ENCODE measurements around the gene NCAPG.

The NCAPG gene

GRCh38 chr4:17810260-17811077 is at the start of gene NCAPG, which contains the start of gene DCAF16:
Gene NCAPG, plus strand, starts transcription at chr4:17810979. Its CDS starts 99 bp downstream, at chr4:17811078.
Gene DCAF16, minus strand, starts transcription at chr4:17810757. Its CDS starts 6,616 bp downstream, at chr4:17804141.
- no peaks in the 10 kb centered on the region for H3K36me3 ChIP-seq (ENCODE audit: control insufficient read depth, insufficient read depth, low read length)
- H3K27ac ChIP-seq (ENCODE audit: low read depth, low read length) = peak within 1 kb of the TSS; percentile 95
- peak within 1 kb of the TSS; percentile 94 for H3K9ac ChIP-seq (ENCODE audit: low read length)
- H3K4me3 ChIP-seq (ENCODE audit: low read length) = peak within 1 kb of the TSS; percentile 98
- H3K27me3 ChIP-seq (ENCODE audit: control insufficient read depth, insufficient read depth, low read length) = no peaks in the 10 kb centered on the region
- H3K4me1 ChIP-seq (ENCODE audit: control insufficient read depth, insufficient read depth, low read length) = peaks cover 21% of the 10 kb centered on the region

GRCh38 chr4:17761062-17761461 is 49.7 kb upstream of the NCAPG start:
- H3K4me1 ChIP-seq (ENCODE audit: control insufficient read depth, insufficient read depth, low read length) = no peaks in the 10 kb centered on the region
- no peaks in the 10 kb centered on the region for H3K27me3 ChIP-seq (ENCODE audit: control insufficient read depth, insufficient read depth, low read length)
- H3K36me3 ChIP-seq (ENCODE audit: control insufficient read depth, insufficient read depth, low read length) = no peaks in the 10 kb centered on the region
- H3K9ac ChIP-seq (ENCODE audit: low read length) = no peak overlapping the region
- no peak overlapping the region for H3K4me3 ChIP-seq (ENCODE audit: low read length)
- H3K27ac ChIP-seq (ENCODE audit: low read depth, low read length) = no peak overlapping the region

- H3K36me3 ChIP-seq (ENCODE audit: control insufficient read depth, insufficient read depth, low read length) = no peaks in the 10 kb centered on the region
- no peaks in the 10 kb centered on the region for H3K27me3 ChIP-seq (ENCODE audit: control insufficient read depth, insufficient read depth, low read length)
- no peaks in the 10 kb centered on the region for H3K4me1 ChIP-seq (ENCODE audit: control insufficient read depth, insufficient read depth, low read length)
- H3K27ac ChIP-seq (ENCODE audit: low read depth, low read length) = no peak overlapping the region
- H3K9ac ChIP-seq (ENCODE audit: low read length) = no peak overlapping the region
- H3K4me3 ChIP-seq (ENCODE audit: low read length) = no peak overlapping the region
Measured at GRCh38 chr4:17762726-17763125, 48.1 kb upstream of the NCAPG start.

GRCh38 chr4:17763416-17763815 is 47.4 kb upstream of the NCAPG start:
- no peak overlapping the region for H3K27ac ChIP-seq (ENCODE audit: low read depth, low read length)
- H3K36me3 ChIP-seq (ENCODE audit: control insufficient read depth, insufficient read depth, low read length) = no peaks in the 10 kb centered on the region
- no peaks in the 10 kb centered on the region for H3K4me1 ChIP-seq (ENCODE audit: control insufficient read depth, insufficient read depth, low read length)
- no peak overlapping the region for H3K9ac ChIP-seq (ENCODE audit: low read length)
- no peaks in the 10 kb centered on the region for H3K27me3 ChIP-seq (ENCODE audit: control insufficient read depth, insufficient read depth, low read length)
- H3K4me3 ChIP-seq (ENCODE audit: low read length) = no peak overlapping the region

- H3K36me3 ChIP-seq (ENCODE audit: control insufficient read depth, insufficient read depth, low read length) = no peaks in the 10 kb centered on the region
- no peaks in the 10 kb centered on the region for H3K27me3 ChIP-seq (ENCODE audit: control insufficient read depth, insufficient read depth, low read length)
- no peaks in the 10 kb centered on the region for H3K4me1 ChIP-seq (ENCODE audit: control insufficient read depth, insufficient read depth, low read length)
- H3K4me3 ChIP-seq (ENCODE audit: low read length) = no peak overlapping the region
- no peak overlapping the region for H3K27ac ChIP-seq (ENCODE audit: low read depth, low read length)
- H3K9ac ChIP-seq (ENCODE audit: low read length) = no peak overlapping the region
Measured at GRCh38 chr4:17763931-17764330, 46.8 kb upstream of the NCAPG start.

GRCh38 chr4:17765514-17766286 is 45.1 kb upstream of the NCAPG start:
- H3K27me3 ChIP-seq (ENCODE audit: control insufficient read depth, insufficient read depth, low read length) = no peaks in the 10 kb centered on the region
- H3K4me3 ChIP-seq (ENCODE audit: low read length) = no peak overlapping the region
- H3K27ac ChIP-seq (ENCODE audit: low read depth, low read length) = no peak overlapping the region
- H3K4me1 ChIP-seq (ENCODE audit: control insufficient read depth, insufficient read depth, low read length) = no peaks in the 10 kb centered on the region
- no peak overlapping the region for H3K9ac ChIP-seq (ENCODE audit: low read length)
- H3K36me3 ChIP-seq (ENCODE audit: control insufficient read depth, insufficient read depth, low read length) = no peaks in the 10 kb centered on the region

- no peaks in the 10 kb centered on the region for H3K36me3 ChIP-seq (ENCODE audit: control insufficient read depth, insufficient read depth, low read length)
- no peak overlapping the region for H3K27ac ChIP-seq (ENCODE audit: low read depth, low read length)
- no peak overlapping the region for H3K4me3 ChIP-seq (ENCODE audit: low read length)
Measured at GRCh38 chr4:17766826-17767458, 43.8 kb upstream of the NCAPG start.

GRCh38 chr4:17769406-17770174 is 41.2 kb upstream of the NCAPG start:
- Histone ChIP-seq H3K36me3 (ENCODE audit: control insufficient read depth, insufficient read depth, low read length) (no peaks in the 10 kb centered on the region), H3K9ac (ENCODE audit: low read length) (no peak overlapping the region), H3K4me1 (ENCODE audit: control insufficient read depth, insufficient read depth, low read length) (no peaks in the 10 kb centered on the region), H3K4me3 (ENCODE audit: low read length) (no peak overlapping the region), H3K27me3 (ENCODE audit: control insufficient read depth, insufficient read depth, low read length) (no peaks in the 10 kb centered on the region), H3K27ac (ENCODE audit: low read depth, low read length) (no peak overlapping the region)

More at GRCh38 chr4:17766826-17767458, 43.8 kb upstream of the NCAPG start:
- Histone ChIP-seq H3K9ac (ENCODE audit: low read length) (no peak overlapping the region), H3K4me1 (ENCODE audit: control insufficient read depth, insufficient read depth, low read length) (no peaks in the 10 kb centered on the region), H3K27me3 (ENCODE audit: control insufficient read depth, insufficient read depth, low read length) (no peaks in the 10 kb centered on the region)

GRCh38 chr4:17770845-17771244 is 39.9 kb upstream of the NCAPG start:
- H3K27me3 ChIP-seq (ENCODE audit: control insufficient read depth, insufficient read depth, low read length) = no peaks in the 10 kb centered on the region
- H3K4me1 ChIP-seq (ENCODE audit: control insufficient read depth, insufficient read depth, low read length) = no peaks in the 10 kb centered on the region
- no peak overlapping the region for H3K9ac ChIP-seq (ENCODE audit: low read length)
- no peak overlapping the region for H3K27ac ChIP-seq (ENCODE audit: low read depth, low read length)
- H3K4me3 ChIP-seq (ENCODE audit: low read length) = no peak overlapping the region
- no peaks in the 10 kb centered on the region for H3K36me3 ChIP-seq (ENCODE audit: control insufficient read depth, insufficient read depth, low read length)

GRCh38 chr4:17771284-17771908 is 39.4 kb upstream of the NCAPG start:
- Histone ChIP-seq H3K27ac (ENCODE audit: low read depth, low read length) (no peak overlapping the region), H3K9ac (ENCODE audit: low read length) (no peak overlapping the region)

GRCh38 chr4:17773135-17773698 is 37.6 kb upstream of the NCAPG start:
- no peaks in the 10 kb centered on the region for H3K27me3 ChIP-seq (ENCODE audit: control insufficient read depth, insufficient read depth, low read length)
- H3K4me1 ChIP-seq (ENCODE audit: control insufficient read depth, insufficient read depth, low read length) = no peaks in the 10 kb centered on the region
- H3K27ac ChIP-seq (ENCODE audit: low read depth, low read length) = no peak overlapping the region
- H3K36me3 ChIP-seq (ENCODE audit: control insufficient read depth, insufficient read depth, low read length) = no peaks in the 10 kb centered on the region
- H3K9ac ChIP-seq (ENCODE audit: low read length) = no peak overlapping the region
- H3K4me3 ChIP-seq (ENCODE audit: low read length) = no peak overlapping the region

More at GRCh38 chr4:17771284-17771908, 39.4 kb upstream of the NCAPG start:
- Histone ChIP-seq H3K4me1 (ENCODE audit: control insufficient read depth, insufficient read depth, low read length) (no peaks in the 10 kb centered on the region), H3K27me3 (ENCODE audit: control insufficient read depth, insufficient read depth, low read length) (no peaks in the 10 kb centered on the region), H3K4me3 (ENCODE audit: low read length) (no peak overlapping the region), H3K36me3 (ENCODE audit: control insufficient read depth, insufficient read depth, low read length) (no peaks in the 10 kb centered on the region)

Data from rectal smooth muscle tissue (tissue), 1 donor.